HG03460 (cell line): Measurements from ENCODE around the gene DGAT2.

Experiments used
- ATAC-seq: cut with Tn5 transposase; IDR thresholded peaks from one replicate; pipeline ENCODE4 v1.9.1; 2021; ENCODE audit not compliant: unreplicated experiment

Gene DGAT2

GRCh38 chr11:75800728-75801361 lies 32.3 kb downstream of the DGAT2 start:
- ATAC-seq = no peak

GRCh38 chr11:75801362-75802020 lies 32.9 kb downstream of the DGAT2 start:
- ATAC-seq = peak; percentile 33

- ATAC-seq = no peak
These were observed 33.7 kb downstream of the DGAT2 start for GRCh38 chr11:75802021-75802912.

GRCh38 chr11:75802913-75803820 lies 34.6 kb downstream of the DGAT2 start:
- peak; percentile 53 for ATAC-seq

- no peak for ATAC-seq
These were observed 40.5 kb downstream of the DGAT2 start for GRCh38 chr11:75809111-75809510.

GRCh38 chr11:75809991-75810390 lies 41.4 kb downstream of the DGAT2 start:
- no peak for ATAC-seq

GRCh38 chr11:75810637-75811390 lies 42.2 kb downstream of the DGAT2 start:
- no peak for ATAC-seq

- no peak for ATAC-seq
These were observed 42.9 kb downstream of the DGAT2 start for GRCh38 chr11:75811485-75811884.

- no peak for ATAC-seq
These were observed 44.0 kb downstream of the DGAT2 start for GRCh38 chr11:75812542-75813040.

- no peak for ATAC-seq
These were observed 44.5 kb downstream of the DGAT2 start for GRCh38 chr11:75813124-75813523.

- no peak for ATAC-seq
These were observed 45.1 kb downstream of the DGAT2 start for GRCh38 chr11:75813622-75814039.

GRCh38 chr11:75814363-75814676 lies 45.7 kb downstream of the DGAT2 start:
- ATAC-seq = peak; percentile 24

- peak; percentile 69 for ATAC-seq
These were observed 46.2 kb downstream of the DGAT2 start, which contains the start of gene UVRAG for GRCh38 chr11:75814677-75815344. UVRAG (plus strand) TSS chr11:75815210; CDS start chr11:75815408, 198 bp downstream.

GRCh38 chr11:75815345-75816168 lies 47.0 kb downstream of the DGAT2 start:
- ATAC-seq = peak; percentile 14

- ATAC-seq = no peak
These were observed 48.1 kb downstream of the DGAT2 start for GRCh38 chr11:75816561-75817239.

GRCh38 chr11:75820645-75821044 lies 52.1 kb downstream of the DGAT2 start:
- ATAC-seq = no peak

- no peak for ATAC-seq
These were observed 52.6 kb downstream of the DGAT2 start for GRCh38 chr11:75821202-75821601.

- no peak for ATAC-seq
These were observed 54.0 kb downstream of the DGAT2 start for GRCh38 chr11:75822541-75822940.
